AG08396 (cell line): Measurements from ENCODE around the gene MADCAM1.

ENCODE experiments used
- DNase-seq: peaks from one replicate; pipeline ENCODE4 v3.0.0; 2012; ENCODE audit warnings: low spot score, mixed read lengths

Gene MADCAM1

DNA sequence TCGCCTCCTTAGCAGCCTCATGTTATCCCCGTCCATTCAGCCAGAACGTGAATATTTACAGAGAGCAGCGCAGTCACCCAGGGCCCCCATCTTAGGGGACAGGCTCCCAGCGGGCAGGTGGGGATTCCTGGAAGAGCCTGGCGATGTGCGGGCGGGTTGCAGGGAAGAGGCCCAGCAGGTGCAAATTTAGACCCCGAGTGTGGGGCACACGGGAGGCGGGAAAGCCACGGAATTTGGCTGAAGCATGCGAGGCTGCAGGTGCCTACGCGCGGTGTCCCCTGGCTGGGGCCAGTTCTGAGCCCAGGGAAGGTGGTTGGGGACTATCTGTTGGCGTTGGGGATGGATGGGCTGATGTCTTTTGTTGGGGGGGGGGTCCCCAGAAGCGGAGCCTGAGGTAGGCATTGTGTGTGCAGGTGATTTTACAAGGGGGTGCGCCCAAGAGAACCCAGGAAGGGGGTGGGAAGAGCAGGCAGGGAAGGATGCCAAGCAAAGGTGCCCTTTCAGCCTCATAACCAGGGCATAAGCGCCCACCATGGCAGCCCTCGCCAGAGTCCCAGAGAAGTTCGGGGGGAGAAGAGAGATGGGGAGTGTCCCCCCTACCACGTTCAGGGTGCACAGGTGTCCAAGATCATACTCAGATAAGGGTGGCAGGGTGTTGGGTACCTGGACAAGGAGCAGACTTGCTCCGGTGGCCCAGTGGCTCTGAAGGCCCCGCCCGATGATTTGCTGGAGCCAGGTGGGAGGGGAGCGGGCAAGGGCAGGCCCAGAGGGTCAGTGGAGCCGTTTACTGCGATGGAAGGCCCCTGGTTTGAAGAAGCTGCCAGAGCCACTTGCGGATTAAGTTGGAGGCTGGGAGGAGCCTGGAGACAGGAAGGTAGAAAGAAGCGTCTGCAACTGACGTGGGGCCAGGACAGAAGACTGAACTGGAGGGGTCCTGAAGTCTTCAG is 12.2 kb downstream of the MADCAM1 start:
- no peak for DNase-seq

DNA sequence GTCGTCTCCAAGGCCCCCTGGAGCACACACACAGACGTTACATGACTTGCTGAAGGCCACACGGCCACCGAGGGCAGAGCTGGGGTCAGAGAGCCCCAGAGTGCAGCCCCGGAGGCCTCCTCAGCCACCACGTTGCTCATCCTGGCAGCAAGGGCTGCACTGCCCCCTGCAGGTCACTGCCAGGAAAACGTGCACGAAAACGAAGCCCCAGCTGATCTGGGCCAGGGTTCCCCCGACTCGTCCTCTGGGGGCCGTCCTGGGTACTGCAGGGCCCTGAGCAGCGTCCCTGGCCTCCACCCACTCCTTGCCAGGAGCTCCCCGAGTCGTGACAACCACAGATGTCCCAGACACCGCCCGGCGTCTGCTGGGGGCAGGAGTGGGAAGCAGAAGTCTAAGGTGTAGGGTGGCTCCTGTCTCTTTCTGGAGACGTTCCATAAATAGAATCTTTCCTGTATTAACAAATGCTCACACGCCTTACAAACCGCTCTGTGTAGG is 14.4 kb downstream of the MADCAM1 start:
- DNase-seq = peak; percentile 91

DNA sequence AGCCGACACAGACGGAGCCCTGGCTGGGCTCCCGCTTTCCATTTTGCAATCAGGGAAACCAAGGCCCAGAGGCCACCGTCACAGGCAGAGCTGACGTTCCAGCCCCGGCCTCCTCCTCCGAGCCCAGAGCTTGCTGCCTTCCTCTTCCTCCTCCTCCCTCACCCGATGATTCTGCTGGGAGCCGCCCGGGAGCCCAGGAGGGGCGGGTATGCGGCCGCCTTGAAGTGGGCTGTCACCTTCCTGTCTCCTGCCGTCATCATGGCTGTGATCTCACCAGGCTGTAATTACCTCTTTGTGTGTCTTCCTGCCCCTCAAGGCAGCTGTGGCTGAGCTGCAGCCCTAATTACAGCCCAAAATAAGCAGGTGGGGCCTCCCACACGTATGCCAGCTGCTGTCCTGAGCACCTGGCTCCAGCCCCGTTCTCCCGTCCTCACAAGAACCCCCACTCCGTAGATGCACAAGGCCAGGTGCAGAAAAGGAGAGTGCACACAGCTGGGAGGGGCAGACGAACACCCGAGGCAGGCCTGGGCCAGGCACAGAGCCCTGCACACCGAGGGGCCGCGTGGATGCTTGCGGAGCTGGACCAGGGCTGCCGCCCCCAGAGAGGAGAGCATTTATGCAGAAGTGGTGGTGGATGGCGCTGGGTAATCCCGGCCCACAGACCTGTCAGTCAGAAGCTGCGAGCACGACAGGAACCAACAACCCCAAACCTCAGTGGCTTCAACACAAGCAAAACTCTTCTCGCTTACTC is 15.0 kb downstream of the MADCAM1 start:
- no peak for DNase-seq

DNA sequence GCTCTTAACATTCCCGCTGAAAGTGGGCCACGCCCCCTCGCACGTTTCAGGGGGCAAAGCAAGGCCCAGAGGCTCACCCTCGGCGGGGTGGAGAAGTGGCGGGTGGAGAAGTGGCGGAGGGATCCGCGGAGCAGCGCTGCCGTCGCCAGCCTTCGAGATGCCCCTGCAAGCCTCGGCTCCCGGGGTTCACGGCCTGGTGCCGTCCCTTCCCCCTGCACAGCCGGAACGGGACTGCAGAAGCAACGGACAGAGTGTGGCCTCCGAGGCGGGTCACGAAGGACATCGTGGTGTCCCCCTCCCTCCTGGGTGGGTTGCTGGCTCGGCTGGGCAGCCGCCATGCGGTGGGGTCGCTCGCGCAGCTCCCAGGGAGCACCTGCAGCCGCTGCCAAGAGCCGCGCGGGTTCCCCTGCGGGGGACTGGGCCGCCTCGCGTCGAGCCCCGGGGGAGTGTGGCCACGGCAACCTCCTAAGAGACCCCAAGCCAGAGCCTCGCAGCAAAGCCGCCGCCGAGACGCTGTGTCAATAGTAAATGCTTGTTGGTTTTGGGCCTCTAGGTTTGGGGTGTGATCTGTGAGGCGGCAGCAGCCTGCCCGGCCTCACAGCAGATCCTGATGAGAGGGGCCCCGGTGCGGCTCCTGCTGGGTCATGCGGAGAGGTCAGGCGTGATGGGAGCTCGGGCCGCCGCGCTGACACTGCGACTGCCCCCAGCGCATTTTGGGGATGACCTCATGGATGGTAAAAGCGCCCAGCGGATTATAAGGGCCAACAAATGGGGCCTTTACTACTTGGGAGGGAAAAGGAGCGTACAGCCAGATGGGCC is 16.5 kb downstream of the MADCAM1 start:
- no peak for DNase-seq

DNA sequence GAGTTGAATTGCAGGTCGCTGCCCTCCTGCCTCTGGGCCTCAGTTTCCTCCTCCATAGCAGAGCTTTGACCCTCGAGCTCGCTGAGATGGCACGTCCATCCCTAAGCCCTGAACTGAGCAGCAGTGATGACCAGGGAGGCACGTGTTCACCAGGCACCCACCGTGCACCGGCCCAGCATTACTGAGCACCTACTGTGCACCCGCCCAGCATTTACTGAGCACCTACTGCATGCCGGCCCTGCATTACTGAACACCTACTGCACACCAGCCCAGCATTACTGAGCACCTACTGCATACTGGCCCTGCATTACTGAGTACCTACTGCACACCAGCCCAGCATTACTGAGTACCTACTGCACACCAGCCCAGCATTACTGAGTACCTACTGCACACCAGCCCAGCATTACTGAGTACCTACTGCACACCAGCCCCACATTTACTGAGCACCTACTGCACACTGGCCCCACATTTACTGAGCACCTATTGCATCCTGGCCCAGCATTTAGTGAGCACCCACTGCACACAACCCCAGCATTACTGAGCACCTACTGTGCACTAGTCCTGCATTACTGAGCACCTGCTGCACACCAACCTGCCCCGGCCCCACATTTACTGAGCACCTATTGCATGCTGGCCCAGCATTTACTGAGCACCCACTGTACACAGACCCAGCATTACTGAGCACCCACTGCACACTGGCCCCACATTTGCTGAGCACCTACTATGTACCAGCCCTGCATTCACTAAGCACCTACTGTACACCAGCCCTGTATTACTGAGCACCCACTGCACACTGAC is 17.3 kb downstream of the MADCAM1 start:
- no peak for DNase-seq

DNA sequence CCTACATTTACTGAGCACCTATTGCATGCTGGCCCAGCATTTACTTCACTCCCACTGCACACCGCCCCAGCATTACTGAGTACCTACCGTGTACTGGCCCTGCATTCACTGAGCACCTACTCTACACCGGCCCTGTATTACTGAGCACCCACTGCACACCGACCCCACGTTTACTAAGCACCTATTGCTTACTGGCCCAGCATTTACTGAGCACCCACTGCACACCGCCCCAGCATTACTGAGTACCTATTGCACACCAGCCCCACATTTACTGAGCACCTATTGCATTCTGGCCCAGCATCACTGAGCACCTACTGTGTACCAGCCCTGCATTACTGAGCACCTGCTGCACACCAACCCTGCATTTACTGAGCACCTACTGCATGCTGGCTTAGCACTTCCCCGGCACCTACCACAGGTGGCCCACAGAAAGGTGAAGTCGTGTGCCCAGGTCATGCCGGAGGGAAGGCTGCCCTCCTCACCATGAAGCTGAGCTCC is 17.9 kb downstream of the MADCAM1 start:
- no peak for DNase-seq

DNA sequence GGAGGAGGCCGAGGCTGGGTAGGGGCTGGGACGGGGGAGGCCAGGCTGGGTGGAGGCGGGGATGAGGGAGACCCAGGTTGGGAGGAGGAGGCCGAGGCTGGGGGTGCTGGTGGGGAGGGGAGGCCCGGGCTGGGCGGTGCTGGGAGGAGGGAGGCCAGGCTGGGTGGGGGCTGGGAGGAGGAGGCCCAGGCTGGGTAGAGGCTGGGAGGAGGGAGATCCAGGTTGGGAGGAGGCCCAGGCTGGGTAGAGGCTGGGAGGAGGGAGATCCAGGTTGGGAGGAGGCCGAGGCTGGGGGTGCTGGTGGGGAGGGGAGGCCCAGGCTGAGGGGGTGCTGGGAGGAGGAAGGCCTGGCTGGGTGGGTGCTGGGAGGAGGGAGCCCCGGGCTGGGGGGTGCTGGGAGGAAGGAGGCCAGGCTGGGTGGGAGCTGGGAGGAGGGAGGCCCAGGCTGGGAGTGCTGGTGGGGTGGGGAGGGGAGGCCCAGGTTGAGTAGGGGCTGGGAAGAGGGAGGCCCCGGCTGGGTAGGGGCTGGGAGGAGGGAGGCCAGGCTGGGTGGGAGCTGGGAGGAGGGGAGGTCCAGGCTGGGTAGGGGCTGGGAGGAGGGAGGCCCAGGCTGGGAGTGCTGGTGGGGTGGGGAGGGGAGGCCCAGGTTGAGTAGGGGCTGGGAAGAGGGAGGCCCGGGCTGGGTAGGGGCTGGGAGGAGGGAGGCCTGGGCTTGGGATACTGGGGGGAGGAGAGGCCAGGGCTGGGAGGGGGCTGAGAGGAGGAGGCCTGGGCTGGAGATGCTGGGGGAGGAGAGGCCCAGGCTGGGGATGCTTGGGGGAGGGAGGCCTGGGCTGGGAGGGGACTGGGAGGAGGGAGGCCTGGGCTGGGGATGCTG is 21.7 kb downstream of the MADCAM1 start:
- DNase-seq = no peak

DNA sequence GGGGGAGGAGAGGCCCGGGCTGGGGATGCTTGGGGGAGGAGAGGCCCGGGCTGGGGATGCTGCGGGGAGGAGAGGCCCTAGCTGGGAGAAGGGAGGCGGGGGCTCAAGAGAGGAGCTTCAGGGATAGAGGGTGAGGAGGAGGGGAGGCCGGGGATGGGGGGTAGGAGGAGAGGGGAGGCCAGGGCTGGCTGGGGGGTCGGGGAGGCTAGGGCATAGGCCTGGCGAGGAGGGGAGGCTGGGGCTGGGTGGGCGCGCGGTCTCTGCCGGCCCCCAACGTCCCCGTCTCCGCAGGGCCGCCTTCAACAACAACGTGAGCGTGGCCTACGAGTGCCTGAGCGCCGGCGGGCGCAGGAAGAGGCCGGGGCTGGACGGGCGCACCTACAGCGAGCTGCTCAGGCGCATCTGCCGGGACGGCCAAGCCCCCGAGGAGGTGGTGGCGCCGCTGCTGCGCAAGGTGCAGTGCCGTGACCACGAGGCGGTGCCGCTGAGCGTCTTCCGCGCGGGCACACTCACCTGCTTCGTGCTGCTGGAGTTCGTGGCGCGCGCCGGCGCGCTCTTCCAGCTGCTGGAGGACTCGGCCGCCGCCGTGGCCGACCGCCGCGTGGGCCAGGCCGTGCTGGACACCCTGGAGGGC is 22.4 kb downstream of the MADCAM1 start:
- no peak for DNase-seq

DNA sequence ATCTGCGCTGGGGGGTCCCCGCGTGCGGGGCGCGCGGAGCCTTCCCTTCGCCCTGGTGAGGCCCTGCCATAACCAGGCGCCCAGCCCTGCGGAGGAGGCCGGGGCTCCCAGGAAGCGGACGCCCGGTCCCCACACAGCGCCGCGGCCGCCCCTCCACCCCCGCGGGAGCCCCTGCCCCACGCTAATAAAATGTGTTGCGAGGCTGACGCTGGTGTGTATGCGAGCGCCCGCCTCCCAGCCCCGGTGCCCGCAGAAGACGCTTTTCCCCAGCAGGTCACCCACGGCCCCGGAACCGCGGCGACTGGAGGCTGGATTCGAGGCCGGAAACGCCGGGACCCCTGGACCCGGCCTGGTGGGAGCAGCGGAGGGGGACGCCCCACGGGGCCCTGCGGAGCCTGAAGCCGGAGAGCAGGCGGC is 23.2 kb downstream of the MADCAM1 start:
- DNase-seq = no peak

DNA sequence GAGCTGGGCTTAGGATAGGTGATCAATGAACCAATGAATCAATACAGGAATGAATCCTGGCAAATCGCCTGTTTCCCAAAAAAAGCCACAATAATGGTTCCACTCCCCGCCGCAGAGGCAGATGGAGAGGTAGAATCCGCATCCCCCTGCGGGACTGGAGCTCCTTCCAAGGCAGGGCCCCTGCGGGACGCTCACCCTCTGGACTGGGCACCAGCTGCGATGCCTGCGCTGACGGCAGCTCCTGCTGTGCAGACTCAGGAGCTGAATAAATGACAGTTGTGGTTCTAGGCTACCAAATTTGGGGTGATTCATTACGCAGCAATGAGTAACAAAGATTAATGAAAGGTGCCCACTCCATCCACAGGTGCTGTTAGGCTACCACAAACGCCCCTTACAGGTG is 26.4 kb downstream of the MADCAM1 start:
- DNase-seq = no peak

DNA sequence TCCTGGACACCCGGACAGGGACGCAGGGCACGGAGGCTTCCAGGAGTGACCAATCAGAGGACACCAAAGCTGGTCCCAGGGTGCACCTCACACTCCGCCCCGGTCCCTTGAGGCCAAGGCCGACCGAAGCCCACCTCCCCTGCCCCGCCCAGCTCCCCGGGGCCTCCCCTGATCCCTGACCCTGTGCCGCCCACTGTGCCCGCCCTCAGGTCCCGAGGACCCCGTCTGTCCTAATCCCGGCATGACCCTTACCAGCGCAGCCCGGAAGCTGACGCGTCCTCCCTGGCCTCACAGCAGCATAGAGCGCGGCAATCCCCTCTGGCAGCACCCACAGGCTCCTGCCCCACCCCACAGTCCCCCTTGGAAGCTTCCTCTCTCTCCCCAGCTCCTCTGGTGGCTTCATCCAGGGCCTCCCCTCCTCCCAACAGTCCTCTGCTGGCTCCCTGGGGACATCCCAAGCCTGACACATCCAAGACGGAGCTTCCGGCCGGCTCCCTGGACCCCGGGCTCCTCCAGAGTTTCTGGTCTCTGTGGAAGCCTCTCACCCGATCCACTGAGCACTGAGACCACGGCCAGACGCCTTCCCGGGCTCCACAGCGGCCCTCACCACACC is 27.9 kb downstream of the MADCAM1 start:
- DNase-seq = no peak

DNA sequence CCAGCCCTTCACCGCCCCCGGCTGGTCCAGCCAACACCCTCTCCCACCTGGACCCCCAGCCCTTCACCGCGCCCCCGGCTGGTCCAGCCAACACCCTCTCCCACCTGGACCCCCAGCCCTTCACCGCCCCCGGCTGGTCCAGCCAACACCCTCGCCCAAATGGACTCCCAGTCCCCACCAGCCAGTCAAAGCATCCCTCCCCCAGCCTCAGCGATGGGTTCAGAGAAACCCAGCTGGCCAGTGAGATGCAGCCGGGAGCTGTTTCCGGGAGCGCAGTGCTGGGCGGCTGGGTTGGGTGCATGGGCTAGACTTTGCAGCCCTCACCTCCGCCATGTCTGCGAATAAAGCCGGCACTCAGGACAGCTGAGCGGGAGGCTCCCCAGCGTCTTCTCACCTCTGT is 28.7 kb downstream of the MADCAM1 start:
- DNase-seq = no peak

DNA sequence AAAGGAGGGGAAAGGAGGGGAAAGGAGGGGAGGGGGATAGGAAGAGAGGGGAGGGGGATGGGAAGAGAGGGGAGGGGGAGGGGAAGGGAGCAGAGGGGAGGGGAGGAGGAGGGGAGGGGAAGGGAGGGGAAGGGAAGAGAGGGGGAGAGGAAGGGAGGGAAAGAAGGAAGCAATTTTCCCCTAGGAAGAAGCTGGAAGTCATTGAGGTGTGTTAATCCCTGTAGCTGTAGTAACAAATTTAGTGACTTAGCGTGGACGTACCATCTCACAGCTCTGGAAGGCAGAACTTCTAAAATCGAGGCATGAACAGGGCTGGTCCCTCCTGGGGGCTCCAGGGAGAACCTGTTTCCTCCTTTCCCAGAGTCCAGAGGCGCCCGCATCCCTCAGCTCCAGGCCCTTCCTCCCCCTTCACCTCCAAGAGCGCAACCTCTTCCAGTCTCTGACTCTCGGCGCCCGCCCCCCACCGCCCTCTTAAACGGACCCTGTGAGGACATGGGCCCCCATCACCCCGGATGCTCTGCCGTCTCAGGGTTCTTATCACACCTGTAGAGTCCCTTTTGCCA is 29.7 kb downstream of the MADCAM1 start:
- no peak for DNase-seq

DNA sequence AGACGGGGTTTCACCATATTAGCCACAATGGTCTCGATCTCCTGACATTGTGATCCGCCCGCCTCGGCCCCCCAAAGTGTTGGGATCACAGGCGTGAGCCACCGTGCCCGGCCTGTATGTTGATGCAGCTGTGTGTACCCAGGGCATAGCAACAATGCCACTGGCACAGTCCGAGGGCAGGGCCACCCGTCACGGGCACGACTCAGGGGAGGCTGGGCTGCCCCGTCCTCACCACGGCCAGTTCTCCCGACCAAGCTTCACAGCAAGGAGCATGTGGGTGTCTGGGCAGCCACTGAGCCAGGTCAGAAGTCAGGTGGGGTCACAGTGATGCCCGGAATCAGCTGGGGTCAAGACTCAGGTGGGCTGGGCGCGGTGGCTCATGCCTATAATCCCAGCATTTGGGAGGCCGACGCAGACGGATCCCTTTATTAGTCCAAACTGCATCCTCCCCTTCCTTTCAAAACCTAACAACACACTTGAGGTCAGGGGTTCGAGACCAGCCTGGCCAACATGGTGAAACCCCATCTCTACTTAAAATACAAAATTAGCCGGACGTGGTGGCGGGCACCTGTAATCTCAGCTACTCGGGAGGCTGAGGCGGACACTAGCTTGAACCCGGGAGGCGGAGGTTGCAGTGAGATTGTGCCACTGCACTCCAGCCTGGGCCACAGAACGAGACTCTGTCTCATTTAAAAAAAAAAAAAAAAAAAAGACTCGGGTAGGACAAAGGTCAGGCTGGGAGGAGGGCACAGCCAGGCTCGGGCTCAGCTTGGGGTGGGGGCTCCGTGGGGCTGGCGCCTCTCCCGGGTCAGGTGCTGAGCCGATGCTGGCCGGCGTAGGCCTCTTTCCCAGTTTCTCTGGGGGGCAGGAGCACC is 34.1 kb downstream of the MADCAM1 start:
- no peak for DNase-seq

DNA sequence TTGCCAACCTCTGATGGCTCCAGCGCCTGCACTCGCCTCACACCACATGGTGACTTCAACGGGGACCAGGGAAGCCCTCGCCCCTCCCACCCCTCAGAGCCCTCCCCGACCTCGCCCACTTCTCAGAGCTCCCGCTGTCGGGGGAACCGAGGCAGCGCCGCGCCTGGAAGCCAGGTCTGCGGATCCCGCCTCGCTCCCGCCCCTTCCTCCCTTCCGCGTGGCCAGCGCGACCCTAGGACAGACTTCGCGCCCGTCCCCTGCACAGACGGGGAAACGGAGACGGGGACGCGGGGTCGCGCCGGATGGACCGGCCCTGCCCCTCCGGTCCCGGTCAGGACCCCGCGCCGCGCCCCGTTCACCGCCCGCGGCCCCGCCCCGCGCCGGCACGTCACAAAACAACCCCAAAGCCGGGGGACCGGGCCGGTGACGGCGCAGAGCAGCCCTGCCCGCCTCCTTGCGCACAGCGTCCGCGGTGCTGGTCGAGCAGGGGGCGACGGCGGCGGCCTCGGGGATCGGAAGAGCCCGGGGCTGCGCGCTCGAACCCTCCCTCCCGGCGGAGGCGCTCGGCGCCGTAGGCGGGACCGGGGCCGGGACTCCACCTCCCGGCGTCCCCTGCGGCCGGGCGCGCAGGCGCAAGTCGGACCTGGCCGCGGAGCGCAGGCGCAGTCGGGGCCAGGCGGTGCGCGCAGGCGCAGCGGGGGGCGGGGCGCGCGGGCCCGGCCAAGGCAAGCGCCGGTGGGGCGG is 34.9 kb downstream of the MADCAM1 start:
- DNase-seq = peak; percentile 100

DNA sequence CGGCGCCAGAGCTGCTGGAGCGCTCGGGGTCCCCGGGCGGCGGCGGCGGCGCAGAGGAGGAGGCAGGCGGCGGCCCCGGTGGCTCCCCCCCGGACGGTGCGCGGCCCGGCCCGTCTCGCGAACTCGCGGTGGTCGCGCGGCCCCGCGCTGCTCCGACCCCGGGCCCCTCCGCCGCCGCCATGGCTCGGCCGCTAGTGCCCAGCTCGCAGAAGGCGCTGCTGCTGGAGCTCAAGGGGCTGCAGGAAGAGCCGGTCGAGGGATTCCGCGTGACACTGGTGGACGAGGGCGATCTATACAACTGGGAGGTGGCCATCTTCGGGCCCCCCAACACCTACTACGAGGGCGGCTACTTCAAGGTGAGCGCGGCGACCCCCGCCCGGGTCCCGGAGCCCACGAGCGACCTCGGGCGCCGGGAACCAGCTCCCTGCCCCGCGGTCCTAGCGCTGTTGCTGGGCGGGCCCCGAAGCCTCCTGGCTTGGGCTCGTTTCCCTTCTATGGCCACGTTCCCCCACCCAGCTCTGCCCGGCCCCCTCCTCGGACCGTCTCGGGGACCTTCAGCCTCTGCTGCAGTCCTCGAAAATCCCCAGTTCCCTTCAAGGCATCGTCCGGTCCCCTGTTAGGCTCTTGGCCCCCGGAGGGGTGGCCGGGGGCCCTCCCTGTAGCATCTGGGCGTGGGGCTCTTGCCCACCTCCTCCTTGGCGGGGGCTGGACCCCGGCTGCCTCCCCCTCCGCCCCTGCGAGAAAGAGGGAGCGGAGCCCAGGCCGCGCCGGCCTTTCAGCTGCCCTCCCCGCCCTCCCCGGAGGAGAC is 35.7 kb downstream of the MADCAM1 start, which contains the start of gene CDC34:
Gene CDC34, plus strand, starts transcription at position 8 of the 808 bp plus-strand sequence. Its CDS starts 172 bp downstream, at position 180.
- peak; percentile 53 for DNase-seq
